Measurements from ENCODE around the gene ANKRD33.

ANKRD33 gene

DNA sequence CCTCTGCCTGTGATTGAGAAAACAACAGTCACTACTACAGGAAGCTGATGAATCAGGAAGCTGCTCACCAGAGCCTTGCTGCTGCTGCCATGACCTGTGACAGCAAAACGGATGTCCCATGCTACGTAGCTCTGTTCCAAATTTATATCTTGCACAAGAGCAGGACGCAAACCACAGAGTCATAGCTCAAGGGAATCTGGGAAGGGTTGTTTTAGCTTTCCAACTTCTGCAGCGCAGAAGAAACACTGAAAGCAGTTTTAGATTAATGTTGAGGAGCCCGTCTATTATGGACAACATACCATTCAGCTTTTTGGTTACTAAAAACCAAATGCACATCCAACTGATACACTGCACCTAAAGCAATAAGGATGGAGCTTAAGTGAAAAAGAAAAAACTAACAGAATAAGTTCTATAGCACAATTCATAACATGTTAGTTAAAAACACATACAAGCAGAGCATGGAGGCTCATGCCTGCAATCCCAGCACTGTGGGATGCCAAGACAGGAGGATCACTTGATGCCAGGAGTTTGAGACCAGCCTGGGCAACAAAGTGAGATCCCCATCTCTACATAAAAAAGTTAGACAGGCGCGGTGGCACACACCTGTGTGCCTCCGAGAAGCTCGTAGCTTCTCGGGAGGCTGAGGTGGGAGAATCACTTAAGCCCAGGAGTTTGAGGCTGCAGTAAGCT is 1.7 kb upstream of the ANKRD33 start:
- TF ChIP-seq, protein P1, sequence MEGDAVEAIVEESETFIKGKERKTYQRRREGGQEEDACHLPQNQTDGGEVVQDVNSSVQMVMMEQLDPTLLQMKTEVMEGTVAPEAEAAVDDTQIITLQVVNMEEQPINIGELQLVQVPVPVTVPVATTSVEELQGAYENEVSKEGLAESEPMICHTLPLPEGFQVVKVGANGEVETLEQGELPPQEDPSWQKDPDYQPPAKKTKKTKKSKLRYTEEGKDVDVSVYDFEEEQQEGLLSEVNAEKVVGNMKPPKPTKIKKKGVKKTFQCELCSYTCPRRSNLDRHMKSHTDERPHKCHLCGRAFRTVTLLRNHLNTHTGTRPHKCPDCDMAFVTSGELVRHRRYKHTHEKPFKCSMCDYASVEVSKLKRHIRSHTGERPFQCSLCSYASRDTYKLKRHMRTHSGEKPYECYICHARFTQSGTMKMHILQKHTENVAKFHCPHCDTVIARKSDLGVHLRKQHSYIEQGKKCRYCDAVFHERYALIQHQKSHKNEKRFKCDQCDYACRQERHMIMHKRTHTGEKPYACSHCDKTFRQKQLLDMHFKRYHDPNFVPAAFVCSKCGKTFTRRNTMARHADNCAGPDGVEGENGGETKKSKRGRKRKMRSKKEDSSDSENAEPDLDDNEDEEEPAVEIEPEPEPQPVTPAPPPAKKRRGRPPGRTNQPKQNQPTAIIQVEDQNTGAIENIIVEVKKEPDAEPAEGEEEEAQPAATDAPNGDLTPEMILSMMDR (conservative IDR thresholded peaks at IDR 0.05): no peak
- H3K27ac ChIP-seq: peak overlapping the region; percentile 14; the same call in 1 of the 2 replicates

DNA sequence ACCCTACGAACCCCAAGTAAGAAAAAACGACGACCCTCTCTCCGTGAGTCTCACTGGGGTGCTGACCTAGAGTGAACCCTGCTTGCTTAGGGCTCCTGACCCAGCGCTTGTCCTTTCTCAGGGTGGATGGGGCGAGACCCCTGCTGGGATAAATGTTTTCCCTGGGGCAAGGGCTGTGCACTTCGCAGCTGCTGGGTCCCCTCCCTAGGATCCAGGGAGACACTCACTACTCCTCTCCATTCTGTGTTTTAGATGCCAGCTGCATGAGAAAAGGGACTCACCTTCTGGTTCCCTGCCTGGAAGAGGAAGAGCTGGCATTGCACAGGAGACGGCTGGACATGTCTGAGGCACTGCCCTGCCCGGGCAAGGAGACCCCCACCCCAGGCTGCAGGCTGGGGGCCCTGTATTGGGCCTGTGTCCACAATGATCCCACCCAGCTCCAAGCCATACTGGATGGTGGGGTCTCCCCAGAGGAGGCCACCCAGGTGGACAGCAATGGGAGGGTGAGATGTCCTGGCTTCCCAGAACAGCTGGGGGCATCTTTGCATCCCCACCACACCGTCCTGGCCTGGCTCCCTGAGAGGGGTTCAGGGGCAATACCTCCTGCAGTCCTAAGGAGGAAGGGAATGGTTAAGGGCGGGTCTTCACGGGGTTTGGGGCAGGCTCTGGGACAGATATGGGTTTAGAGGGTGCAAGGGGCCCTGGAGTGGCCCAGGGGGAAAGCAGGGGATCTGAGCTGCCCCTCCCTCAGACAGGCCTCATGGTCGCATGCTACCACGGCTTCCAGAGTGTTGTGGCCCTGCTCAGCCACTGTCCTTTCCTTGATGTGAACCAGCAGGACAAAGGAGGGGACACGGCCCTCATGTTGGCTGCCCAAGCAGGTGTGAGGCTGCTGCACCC is 663 bp downstream of the ANKRD33 start:
- TF ChIP-seq, protein P1 (conservative IDR thresholded peaks at IDR 0.05): no peak
- H3K27ac ChIP-seq: no peak overlapping the region

DNA sequence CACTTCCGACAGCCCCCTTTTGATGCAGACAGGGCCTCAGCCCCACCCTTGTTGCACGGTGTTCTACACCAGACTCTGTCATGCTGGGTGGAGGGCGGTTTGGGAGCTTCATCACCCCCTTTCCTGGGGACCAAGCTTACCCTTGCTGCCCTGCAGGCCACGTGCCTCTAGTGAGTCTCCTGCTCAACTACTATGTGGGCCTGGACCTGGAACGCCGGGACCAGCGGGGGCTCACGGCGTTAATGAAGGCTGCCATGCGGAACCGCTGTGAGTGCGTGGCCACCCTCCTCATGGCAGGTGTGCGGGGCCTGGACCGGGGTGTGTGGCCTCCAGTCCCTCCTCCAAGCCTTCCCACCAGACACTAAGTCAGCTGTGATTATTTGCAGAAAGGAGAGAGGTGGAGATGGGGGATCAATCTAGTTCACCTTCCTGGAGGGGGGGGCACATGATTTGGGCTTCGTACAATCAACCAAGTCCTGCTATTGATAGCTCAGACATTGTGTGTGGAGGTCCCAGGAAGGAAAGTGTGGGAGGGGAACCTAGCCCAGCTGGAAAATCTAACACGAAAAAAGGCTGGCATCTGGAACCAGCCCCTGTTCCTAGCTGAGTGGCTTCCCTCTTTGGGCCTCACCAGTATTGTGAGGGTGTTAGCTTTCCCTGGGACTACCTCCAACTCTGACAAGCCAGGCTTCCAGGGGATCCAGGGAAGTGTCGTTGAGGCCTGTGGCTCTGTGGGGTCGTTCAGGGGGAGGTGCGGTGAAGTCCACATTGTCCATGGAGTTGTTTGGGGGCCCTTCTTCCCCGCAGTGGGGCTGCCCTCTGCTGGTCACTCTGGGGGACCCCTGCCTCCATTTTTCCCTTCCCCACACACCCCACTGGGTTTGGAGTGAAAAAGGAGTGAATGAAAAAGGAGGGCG is 1.6 kb downstream of the ANKRD33 start:
- TF ChIP-seq, protein P1 (conservative IDR thresholded peaks at IDR 0.05): no peak
- H3K27ac ChIP-seq: no peak overlapping the region

DNA sequence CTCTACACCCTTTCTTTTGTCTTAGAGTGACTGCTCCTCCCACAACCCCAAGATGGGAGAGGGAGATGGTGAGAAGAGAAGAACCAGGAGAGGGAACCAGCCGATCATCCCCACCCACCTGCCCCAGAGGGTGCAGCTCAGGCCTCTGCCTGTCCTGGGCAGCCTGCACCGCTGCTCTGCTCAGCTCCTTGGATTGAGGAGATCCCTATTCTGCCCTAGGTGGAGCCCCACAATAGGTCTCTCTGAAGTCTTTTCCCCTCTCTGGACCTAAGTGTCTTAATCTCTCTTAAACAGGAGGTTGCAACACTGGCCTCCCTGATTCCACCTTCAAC is 2.2 kb downstream of the ANKRD33 start:
- TF ChIP-seq, protein P1 (conservative IDR thresholded peaks at IDR 0.05): no peak
- no peak overlapping the region for H3K27ac ChIP-seq

DNA sequence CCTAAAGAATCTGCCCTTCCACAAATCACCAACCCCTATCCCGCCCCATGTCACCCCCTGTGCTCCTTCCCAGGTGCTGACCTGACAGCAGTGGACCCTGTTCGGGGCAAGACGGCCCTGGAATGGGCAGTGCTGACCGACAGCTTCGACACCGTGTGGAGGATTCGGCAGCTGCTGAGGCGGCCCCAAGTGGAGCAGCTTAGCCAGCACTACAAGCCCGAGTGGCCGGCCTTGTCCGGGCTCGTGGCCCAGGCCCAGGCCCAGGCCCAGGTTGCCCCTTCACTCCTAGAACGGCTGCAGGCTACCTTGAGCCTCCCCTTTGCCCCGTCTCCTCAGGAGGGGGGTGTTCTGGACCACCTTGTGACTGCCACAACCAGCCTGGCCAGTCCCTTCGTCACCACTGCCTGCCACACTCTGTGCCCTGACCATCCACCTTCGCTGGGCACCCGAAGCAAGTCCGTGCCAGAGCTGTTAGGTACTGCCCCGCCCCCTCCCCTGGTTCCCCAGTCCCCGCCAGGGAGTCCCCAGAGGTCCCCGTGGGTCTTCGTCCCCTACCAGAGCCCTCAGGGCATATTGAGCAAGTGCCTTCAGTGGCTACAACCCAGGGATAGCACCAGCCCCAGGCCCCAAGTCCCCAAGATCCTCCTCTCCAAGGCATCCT is 2.7 kb downstream of the ANKRD33 start:
- TF ChIP-seq, protein P1 (conservative IDR thresholded peaks at IDR 0.05): no peak
- H3K27ac ChIP-seq: no peak overlapping the region

DNA sequence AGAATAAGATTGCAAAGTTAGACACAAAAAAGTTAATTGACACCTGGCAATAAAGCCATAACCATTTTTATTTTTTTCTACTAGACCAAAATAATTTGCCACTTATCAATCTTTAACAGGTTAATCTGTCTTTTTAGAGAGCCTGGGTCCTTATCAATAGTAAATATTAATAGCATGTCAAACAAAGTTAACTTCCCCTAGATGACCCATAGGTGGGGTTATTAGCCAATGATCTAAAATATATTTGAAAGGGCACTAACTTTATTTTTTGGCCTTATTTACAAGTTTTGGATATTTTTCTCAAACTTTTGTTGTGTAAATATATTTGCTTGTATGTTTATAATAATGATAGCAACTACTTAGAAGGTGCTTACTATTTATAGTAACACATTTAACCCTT is 3.9 kb downstream of the ANKRD33 start:
- TF ChIP-seq, protein P1 (conservative IDR thresholded peaks at IDR 0.05): peak; percentile 67

More for the DNA sequence above, 3.9 kb downstream of the ANKRD33 start:
- no peak overlapping the region for H3K27ac ChIP-seq

Measured in VCaP (cell line).